HUDEP-2 (cell line): ENCODE results near the gene ACTBL2.
"Not testable (repeated sequence)": the region's sequence is repeated elsewhere in the genome, so short reads cannot be mapped to it uniquely, and the experiment has no call there.

ENCODE experiments used
- DNase-seq, 76 experiments: peaks; one replicate each; lab custom pipeline; 2025; ENCODE audit not compliant: unreplicated experiment in 76 of 76; lab: John Stamatoyannopoulos, UW

The ACTBL2 gene

DNA sequence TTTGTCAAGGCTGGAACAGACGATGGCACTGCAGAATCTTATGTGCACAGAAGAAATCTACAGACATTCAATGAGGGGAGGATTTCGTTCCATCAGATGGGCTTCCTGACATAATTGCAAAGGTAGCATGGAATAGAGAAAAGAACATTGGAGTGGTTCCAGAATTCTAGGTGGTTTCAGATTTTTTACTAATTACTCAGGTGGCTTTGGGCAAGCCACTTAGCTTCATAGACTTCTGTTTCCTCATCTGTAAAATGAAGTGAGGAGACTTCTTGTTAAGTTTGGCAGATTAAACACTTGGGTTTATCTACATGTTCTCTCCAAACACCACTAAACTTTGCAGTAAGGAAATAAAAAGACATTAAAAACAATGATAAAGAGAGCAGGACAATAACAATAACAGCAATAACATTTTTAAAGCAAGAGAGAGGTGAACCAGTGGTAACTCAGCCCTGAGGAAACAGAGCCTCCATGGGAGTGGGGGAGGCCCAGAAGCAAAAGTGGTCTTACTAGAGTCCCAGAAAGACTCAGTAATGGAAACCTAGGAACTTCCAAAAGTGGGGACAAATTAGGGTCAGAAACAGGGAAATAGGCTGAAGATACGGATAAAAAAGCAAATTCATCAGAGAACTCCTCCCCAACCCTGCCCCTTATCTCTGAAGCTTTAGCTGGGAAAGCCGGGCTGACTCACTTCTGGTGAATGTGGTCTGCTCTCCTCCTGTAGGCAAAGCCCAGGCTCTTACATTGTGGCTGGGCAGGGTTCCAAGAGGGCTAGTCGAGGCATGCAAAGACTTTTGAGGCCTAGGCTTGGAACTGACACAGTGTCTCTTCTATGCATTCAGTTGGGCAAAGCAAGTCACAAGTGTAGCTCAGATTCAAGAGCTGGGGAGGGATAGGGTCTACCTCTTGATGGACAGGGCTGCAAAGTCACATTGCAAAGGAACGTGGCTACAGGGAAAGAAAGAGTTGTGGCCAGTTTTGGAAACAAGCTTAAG lies 11.8 kb upstream of the ACTBL2 start:
- DNase-seq = peak in 74 of 76 experiments; percentile 3 to 89 (median 58)

DNA sequence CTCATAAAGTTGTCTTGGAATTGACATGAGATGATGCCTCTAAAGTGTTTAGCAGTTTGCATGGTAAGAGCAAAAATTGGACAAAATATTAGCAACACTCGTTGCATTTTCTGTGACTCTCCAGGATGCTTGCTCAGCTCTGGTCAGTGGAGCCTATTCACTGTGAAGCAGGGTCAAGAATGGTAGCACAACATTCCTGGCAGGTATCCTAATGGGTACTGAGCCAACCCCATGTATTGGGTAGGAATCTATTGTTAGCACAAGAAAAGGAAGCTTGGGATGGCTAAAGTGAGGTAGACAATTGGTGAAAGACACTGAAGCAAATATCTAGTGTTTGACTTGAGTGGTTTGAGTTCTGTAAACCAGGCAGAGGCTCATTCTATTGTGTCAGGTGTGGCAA lies 10.4 kb upstream of the ACTBL2 start:
- DNase-seq = no peak

DNA sequence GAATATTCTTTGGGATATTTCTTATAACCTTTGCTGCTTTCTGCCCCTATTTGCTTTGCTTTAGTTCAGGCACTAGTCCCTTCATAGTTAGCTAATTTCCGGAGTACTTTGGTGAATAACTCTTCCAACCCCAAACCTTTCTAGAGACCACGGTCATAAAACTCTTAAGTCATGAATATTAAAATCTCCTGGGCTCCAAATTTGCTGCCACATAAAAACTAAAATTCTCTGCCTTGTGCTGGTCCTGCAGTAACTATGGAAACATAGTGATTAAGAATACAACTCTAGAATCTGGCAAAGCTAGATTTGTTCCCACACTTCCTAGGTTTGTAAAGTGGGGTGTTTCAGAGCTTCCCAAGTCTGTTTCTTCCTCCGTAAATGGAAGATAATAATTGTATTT lies 10.0 kb upstream of the ACTBL2 start:
- DNase-seq = no peak

DNA sequence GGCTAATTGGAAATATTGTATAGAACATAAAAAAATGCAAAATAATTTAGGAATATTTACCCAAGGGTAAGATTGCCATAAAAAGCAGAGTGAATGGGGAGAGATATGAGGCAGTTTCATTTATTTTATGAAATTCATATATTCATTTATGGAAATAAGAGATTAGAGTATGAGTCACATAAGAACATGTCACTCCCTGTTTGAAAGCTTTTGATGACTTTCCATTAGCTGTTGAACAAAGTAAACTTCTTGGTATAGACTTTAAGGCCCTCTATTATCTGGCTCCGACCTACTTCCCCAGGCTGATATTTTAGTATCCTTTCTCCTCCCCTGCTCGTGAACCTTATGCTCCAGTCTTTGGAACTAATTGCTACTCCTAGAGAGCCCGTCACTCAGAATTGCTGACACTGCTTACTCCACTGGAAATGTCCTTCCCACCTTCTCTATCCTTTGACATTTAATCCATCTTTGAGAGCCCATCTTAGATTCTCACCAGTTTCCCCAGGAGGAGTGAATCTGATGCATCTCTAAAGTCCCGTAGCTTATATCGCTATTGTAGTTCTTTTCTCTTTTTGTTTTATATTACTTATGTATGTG lies 8.9 kb upstream of the ACTBL2 start:
- DNase-seq = no peak

DNA sequence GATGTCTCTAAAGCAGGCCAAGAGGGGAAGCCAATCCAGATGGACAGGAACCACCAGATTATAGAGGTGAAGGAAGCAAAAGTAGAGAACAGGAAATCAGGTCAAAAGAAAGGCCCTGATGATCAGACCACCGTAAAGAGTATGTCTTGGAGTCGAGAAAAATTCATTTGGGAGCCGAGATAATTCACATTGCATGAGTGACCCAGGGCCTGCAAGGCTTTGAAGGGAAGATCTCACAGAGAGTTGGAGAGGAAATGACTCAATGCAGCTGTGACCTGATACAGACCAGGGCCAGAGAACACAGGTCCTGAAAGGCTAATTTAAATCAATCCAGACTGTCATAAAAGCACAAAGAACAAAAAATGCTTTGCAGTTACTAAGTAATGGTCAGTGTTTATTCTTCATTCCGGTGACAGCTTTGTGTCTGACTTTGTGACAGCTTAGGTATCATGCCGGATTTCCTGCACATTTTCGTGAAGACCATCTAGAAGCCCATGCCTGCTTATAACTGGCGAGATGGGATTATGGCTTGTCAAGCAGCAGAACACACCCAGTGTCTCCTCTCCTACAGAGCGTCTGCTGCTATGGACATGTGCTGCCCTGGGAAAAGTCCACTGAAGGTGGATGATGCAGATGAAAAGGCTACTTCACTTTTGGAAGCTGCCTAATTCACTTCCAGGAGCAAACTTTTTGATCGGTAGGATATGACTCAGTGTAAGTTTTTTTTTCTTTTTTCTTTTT lies 5.8 kb upstream of the ACTBL2 start:
- DNase-seq = no peak

DNA sequence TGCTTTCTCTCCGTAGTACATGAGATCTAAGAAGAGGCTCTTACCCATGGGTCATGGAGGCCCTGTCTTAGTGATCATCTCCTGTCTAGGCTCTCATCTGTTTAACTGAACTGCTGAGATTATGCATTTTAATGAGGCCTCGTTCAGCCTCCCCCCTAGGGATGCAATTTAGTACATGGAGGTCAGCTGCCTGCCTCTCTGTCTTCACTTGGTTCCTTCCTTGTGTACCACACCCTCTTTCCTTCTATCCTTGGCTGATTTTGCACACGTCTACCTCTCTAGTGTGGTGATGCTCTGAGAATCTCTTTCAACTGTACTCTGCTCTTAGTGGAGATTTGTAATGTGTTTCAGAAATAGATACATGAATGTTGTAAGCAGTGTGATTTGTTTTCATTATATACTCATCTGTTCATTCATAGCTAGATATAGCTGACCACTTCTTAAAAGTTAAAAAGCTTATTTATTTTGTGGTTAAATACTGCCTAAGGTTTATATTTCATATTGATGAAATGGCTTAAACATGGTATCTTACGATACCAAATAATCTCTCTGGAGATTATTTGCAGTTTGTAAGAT lies 3.5 kb upstream of the ACTBL2 start:
- no peak for DNase-seq

DNA sequence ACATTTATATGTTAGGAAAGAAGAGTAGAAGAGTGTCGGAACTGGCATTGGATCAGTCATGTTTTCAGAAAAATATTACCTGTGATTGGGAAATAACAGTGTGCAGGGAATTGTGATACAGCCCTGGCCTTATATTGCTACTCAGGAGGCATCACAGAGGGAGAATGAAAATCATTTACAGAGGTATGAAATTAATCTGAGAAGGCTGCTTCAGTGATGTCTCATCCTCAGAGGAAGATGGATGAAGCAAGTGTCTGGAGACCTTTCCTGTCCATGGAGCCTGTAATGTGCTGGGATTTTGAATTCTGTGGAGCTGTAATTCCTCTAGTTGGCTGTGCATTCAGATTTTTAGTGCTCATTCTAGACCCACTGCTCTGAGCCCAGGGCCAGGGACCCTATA lies 3.8 kb downstream of the ACTBL2 start:
- DNase-seq = no peak

DNA sequence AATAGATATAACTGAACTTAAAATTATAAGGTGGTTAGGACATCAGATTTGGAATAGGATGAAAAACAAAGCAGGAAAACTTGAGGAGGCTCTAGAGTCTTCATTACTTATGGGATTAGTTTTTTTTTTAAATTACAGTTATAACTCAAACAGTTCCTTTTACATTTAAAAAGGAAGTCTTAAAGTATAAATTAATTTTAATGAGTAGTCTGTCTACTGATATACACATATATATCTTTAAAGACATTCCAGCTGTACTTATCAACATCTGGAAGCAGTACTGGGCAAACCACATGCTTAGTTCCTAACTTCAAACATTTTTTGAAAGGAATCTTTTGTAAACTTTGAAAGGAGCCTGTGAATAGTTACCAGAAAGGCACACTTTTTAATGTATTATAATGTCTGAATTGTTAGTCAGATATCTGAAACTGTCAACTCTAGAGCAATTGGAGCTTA lies 6.0 kb downstream of the ACTBL2 start:
- no peak for DNase-seq

DNA sequence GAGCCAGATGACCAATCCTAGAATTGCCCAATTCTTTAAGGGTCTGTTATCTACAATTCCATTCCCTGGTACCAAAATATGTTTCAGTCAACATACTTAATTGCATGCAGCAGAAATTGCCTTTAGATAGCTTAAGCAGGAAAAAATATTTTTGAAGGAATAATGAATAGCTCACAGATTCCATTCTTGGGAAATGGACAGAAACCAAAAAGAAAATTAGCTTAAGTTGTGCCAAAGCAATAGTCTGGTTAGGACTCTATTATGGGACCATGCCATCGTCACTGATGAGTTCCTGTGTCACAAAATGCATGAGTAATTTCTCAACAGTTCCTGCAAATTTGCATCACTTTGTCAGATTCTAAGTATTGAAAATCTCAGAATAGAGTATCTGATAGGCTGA lies 12.3 kb downstream of the ACTBL2 start:
- DNase-seq = no peak

DNA sequence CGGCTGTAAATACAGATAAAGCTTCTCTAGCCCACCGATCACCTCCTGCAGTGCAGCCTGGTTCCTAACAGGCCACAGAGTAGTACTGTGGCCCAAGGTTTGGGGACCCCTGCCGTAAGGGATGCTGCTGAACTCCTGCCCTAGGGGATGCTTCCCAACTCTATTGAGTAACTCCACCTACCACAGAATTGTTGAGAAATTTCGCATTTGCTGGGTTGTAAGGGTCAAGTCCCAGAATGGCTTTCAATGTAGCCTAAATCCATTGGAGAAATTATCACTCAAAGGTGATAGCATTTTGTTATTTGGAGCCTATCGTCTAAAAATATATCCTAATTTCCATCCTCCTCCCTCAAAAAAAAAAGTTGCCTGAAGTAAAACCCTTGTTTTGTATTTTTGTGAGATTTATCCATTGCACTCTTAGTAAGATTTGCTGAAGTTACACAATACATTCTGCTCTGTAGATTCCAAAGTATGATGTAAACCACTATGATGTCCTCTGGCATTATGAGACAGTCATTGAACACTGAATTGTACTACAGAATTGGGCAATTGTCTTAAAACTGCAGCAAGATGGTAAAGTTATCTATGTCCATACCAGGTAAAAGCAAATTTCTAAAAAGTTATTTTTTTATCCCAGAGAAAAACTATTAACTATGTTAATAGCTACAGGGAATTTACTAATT lies 14.0 kb downstream of the ACTBL2 start:
- no peak for DNase-seq

DNA sequence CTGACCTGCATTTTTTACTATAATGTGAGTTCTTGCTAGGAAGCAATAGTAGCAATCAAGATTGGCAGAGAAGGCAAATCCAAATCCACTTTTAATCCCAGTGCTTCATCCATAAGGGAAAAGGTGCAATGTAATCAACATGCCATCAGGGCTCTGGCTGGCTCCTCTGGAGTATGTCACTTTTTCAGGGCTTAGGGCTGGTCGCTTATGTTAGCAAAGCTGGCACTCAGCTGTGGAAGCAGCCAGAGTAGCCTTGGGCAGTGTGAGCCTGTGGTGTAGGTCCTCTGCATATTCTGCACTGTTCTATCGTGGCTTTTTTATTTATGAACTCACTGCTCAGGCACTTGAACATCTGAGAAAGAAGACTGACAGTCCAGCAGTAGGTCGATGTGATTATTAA lies 16.1 kb downstream of the ACTBL2 start:
- no peak for DNase-seq

DNA sequence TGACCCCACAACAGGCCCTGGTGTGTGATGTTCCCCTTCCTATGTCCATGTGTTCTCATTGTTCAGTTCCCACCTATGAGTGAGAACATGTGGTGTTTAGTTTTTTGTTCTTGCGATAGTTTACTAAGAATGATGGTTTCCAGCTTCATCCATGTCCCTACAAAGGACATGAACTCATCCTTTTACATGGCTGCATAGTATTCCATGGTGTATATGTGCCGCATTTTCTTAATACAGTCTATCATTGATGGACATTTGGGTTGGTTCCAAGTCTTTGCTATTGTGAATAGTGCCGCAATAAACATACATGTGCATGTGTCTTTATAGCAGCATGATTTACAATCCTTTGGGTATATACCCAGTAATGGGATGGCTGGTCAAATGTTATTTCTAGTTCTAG lies 22.6 kb downstream of the ACTBL2 start:
- not testable (repeated sequence) for DNase-seq

DNA sequence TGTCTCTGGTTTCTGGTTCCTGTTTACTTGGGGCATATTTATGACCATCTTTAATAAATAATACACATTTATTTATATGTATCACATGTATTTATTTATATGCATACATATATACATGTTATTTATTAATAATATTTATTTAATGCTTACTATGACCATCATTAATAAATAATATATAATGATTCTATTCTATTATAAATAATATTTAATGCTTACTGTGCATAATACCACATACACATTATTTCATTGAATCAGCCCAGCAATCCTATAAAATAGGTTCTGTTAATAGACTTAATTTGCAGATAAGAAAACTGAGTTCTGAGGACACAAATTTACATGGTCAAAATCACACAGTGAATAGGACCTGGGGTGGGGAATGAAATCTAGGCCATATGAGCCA lies 24.2 kb downstream of the ACTBL2 start:
- DNase-seq = no peak

DNA sequence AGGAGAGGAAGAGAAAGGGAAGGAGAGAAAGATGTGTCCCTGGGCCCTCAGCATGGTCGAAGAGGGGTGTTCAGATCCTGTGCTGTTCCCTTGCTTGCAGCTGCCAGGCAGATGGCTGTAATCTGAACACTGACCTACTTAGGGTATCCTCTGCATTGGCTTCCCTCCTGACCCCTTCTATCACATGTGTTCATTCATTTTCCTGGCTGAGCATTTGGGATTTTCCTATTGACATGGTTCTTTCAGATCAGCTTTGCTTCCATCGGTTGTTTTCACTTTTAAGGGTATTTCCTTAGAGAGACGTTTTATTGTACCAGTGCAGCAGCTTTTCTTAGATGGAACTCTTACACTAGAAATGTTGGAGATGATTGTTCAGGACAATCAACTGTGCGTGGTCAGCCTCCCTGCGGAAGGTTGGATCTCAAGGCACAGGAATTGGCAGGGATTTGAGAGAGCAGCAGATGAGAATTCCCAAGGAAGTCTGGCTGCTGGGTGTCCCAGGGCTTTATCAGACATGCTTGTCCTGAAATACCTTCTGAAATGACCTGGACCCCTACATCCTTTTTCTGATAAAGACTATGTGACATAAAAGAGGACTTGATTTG lies 26.0 kb downstream of the ACTBL2 start:
- no peak for DNase-seq

DNA sequence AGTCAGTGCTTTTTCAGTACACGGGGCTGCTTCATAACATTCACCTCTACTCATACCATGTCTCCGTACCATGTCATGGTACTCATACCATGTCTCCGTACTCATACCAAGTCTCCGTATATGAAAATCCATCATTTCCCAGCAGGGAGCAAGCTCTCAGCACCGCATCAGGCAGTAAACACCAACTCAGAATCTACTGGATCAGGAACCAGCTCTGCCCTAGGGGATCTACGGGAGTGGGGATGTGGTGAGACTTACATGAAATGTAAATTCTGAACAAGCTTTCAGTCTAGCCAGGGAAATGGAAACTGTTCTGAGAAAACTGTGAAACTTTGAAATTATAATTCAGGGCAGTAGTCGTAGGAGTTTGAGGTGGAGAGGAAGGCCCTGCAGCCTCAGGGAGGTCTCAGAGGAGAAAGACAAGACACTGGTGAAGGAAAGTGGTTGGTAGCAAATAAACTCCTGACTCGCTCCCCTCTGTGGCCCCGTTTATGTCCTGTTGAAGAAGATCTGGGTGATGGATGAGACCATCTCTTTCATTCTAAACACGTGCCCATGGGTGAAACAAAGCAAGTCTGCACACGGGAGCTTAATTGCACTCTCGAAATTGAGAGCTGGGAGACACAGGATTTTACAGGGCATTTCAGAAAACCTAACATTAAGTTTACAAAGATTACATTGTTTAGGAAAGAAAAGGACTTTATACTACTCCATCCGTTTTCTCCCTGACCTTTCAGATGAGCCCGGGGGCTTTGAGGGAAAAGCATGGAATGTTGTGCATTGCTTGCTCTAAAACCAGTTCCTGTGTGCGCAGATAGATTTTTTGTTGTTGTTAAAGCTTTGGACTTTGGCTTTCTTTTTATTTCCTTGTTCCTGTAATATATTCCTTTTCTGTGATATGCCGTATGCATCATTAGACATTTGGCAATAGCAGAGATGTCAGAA lies 26.8 kb downstream of the ACTBL2 start:
- no peak for DNase-seq

DNA sequence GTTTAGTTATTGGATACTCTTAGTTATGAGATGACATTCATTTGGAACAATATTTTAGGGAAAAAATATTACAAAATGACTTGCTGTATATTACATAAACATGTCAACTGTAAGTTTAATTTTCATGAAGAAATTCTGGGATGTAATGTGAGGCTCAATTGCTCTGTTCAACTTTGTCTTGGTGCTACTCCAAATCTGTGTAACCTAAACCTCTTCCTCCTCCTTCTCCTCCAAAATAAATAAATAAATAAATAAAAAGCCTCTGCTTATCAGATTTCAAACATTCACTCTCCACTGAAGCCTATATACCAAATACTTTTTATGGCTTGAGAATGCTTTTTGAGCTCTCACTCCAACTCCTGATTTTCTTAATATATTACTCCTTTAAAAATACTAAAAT lies 27.7 kb downstream of the ACTBL2 start:
- DNase-seq = no peak

DNA sequence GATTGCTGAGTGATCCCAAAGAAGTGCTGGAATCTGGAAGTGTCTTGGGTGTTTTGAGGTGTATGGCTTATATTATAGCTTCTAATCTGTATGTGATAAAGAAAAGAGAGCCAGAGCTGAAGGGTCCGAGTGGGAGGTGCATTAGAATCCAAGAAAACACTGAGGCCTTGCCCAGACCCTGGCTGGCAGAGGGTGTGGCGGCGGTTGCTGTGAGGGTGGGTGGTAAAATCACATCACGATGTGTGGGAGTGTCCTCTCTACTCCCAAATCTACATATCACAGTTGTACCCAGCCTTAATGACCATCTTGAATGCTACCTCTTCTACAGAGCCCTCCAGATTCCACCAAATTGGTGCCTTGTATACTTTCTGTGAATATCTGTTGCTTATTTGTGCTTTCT lies 28.9 kb downstream of the ACTBL2 start:
- no peak for DNase-seq

DNA sequence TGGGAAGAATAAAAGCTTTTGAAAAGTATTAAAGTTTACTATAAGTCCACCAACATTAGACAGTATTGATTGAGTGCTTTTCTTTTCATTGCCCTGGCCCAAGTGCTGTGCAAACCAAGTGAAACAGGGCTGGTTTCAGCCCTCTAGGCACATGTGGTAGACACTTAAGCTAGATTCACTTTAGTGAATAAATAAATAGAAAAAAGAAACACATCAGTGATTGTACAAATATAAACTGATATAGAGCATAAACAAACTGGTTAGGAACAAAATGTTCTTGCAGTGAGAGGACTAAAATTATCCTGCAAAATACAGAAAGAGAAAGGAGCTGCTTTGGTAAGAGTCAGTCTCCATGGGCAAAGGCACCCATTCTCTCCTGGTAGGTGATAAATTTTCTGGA lies 29.7 kb downstream of the ACTBL2 start:
- DNase-seq = no peak
